ENCODE data around the gene GFOD1. TPM values are rescaled to one million over a fixed set of nuclear protein-coding genes. Genes with fewer than 3 reads are reported as not detected.
"Not testable (repeated sequence)": the region's sequence is repeated elsewhere in the genome, so short reads cannot be mapped to it uniquely, and the experiment has no call there.

The GFOD1 gene
- total RNA-seq, 1 donor from 2014 or later: 8.4 TPM

DNA sequence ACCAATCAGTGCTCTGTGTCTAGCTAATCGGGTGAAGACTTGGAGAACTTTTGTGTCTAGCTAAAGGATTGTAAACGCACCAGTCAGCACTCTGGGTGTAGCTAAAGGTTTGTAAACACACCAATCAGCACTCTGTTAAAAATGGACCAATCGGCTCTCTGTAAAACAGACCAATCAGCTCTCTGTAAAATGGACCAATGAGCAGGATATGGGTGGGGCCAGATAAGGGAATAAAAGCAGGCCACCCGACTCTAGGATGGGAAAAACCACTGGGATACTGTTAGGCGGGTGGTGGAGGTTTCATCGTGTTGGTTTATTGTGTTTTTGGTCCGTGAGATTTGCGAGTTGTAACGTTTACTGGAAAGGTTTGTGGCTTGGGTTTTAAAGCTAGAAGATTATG, 25.5 kb upstream of the GFOD1 start:
- Mint-ChIP-seq H3K4me3 (no peak overlapping the region), H3K27ac (no peak overlapping the region), H3K36me3 (ENCODE audit: low read depth) (no peaks in the 10 kb centered on the region), H3K4me1 (no peaks in the 10 kb centered on the region), H3K27me3 (no peaks in the 10 kb centered on the region), H3K9me3 (no peaks in the 10 kb centered on the region)
- CTCF ChIA-PET: no interaction called here
- TF ChIP-seq, protein P1, sequence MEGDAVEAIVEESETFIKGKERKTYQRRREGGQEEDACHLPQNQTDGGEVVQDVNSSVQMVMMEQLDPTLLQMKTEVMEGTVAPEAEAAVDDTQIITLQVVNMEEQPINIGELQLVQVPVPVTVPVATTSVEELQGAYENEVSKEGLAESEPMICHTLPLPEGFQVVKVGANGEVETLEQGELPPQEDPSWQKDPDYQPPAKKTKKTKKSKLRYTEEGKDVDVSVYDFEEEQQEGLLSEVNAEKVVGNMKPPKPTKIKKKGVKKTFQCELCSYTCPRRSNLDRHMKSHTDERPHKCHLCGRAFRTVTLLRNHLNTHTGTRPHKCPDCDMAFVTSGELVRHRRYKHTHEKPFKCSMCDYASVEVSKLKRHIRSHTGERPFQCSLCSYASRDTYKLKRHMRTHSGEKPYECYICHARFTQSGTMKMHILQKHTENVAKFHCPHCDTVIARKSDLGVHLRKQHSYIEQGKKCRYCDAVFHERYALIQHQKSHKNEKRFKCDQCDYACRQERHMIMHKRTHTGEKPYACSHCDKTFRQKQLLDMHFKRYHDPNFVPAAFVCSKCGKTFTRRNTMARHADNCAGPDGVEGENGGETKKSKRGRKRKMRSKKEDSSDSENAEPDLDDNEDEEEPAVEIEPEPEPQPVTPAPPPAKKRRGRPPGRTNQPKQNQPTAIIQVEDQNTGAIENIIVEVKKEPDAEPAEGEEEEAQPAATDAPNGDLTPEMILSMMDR (IDR thresholded peaks at IDR 0.05): no peak
- ATAC-seq (ENCODE audit: low read depth): no peak
- intact Hi-C loops (cut with micrococcal nuclease): no loop called here
- POLR2A ChIA-PET: no interaction called here
- DNase-seq: no peak

DNA sequence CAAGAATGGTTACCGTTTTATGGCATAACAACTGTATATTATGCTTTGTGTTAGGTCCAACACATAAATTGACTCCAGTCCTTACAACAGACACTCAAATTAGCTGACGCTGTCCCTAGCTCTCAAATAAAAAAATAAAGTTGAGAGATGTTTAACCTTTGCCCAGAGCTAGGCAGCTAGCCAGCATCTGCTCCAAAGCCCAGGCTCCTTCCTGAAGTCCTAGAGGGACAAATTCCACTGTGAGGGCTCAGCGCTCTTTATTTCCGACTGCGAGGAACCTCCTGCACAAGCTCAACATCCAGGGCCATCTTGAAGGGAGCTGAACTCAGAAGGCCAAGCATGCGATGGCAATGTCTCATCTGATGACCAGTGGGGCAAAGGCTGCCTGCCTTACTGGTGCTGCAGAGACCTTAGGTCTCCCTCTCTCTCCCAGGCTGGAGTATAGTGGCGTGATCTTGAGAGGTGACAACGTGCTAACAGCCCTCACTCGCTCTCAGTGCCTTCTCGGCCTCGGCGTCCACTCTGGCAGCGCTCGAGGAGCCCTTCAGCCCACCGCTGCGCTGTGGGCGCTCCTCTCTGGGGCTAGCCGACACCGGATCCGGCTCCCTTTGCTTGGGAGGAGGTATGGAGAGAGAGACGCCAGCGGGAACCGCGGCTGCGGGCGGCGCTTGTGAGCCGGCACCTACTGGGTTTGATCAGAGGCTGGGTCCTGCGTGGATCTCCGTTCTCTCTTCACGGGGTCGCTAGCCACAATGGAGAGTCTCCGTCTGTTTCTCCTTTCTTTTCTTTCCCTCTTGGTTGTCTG, 24.7 kb upstream of the GFOD1 start:
- Mint-ChIP-seq H3K27ac (no peak overlapping the region), H3K4me3 (no peak overlapping the region), H3K9me3 (no peaks in the 10 kb centered on the region), H3K4me1 (no peaks in the 10 kb centered on the region), H3K36me3 (ENCODE audit: low read depth) (no peaks in the 10 kb centered on the region), H3K27me3 (no peaks in the 10 kb centered on the region)
- ATAC-seq (ENCODE audit: low read depth) (no peak), DNase-seq (no peak)
- intact Hi-C loops (cut with micrococcal nuclease): no loop called here
- TF ChIP-seq, protein P1 (IDR thresholded peaks at IDR 0.05): no peak
- ChIA-PET POLR2A (no interaction called here), CTCF (no interaction called here)

DNA sequence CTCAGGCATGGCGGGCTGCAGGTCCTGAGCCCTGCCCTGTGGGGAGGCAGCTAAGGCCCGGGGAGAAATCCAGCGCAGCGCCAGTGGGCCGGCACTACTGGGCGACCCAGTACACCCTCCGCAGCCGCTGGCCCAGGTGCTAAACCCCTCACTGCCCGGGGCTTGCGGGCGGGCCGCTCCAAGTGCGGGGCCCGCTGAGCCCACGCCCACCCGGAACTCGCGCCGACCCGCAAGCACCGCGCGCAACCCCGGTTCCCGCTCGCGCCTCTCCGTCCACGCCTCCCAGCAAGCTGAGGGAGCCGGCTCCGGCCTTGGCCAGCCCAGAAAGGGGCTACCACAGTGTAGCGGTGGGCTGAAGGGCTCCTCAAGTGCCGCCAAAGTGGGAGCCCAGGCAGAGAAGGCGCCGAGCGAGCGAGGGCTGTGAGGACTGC, 23.8 kb upstream of the GFOD1 start:
- H3K27ac Mint-ChIP-seq; H3K36me3 Mint-ChIP-seq (ENCODE audit: low read depth); POLR2A ChIA-PET; H3K4me3 Mint-ChIP-seq; intact Hi-C loops (cut with micrococcal nuclease); CTCF ChIA-PET; H3K27me3 Mint-ChIP-seq; H3K4me1 Mint-ChIP-seq; DNase-seq; H3K9me3 Mint-ChIP-seq; ATAC-seq (ENCODE audit: low read depth): not testable (repeated sequence)

DNA sequence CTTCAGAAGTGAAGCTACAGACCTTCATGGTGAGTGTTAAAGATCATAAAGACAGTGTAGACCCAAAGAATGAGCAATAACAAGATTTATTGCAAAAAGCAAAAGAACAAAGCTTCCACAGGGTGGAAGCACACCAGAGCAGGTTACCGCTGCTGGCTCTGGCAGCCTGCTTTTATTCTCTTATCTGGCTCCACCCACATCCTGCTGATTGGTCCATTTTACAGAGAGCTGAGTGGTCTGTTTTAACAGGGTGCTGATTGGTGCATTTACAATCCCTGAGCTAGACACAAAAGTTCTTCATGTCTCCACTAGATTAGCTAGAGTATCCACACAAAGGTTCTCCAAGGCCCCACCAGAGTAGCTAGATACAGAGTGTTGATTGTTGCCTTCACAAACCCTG, 23.0 kb upstream of the GFOD1 start:
- CTCF ChIA-PET; H3K9me3 Mint-ChIP-seq; H3K36me3 Mint-ChIP-seq (ENCODE audit: low read depth); H3K4me3 Mint-ChIP-seq; H3K27ac Mint-ChIP-seq; H3K4me1 Mint-ChIP-seq; DNase-seq; intact Hi-C loops (cut with micrococcal nuclease); POLR2A ChIA-PET; H3K27me3 Mint-ChIP-seq; ATAC-seq (ENCODE audit: low read depth): not testable (repeated sequence)

DNA sequence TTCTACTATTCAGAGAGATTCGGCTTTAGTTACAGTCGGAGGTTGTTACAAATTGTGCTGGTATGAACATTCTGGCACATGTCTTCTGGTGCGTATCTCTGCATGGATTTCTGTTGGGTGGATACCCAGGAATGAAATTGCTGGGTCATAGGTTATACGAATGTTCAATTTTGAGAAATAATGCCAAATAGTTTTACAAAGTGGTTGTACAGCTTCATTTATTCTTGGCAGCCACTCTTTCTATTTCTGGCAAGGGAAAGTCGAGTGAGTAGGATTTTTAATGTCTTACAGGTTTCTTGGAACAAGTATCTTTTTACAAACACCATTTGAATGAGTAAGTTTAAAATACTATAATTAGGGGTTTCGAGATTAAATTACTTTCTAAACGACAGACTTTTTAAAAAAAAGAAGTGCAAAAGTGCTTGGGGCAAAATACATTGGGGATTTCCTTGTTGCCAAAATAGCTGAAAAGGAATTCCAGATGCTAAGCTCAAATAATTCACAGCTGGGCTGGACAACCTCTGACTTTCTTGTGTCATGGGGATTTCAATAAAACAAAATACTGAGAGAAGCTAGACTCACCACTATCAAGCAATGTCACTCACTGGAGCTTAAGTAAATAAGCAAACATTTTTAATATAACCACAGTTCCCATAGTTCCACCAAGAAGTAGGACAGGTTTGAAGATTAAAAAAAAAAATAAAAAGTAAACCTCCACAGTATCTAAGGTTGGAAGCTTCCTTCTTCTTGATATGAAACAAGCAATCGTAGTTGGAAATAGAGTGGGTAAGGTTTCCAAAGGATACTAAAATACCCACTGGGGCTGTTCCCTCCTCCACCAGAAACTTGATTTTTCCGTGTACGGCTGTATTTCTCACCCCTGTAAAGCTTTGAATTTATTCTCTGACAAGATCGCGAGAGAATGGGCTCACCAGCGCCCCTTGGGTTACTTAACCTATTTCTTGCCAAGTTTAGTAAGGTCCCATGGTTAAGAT, 21.6 kb upstream of the GFOD1 start:
- no peak overlapping the region for H3K4me3 Mint-ChIP-seq
- H3K9me3 Mint-ChIP-seq: no peaks in the 10 kb centered on the region
- DNase-seq (no peak), ATAC-seq (ENCODE audit: low read depth) (no peak)
- no peaks in the 10 kb centered on the region for H3K4me1 Mint-ChIP-seq
- H3K36me3 Mint-ChIP-seq (ENCODE audit: low read depth): no peaks in the 10 kb centered on the region
- no peaks in the 10 kb centered on the region for H3K27me3 Mint-ChIP-seq
- H3K27ac Mint-ChIP-seq: no peak overlapping the region
- TF ChIP-seq, protein P1 (IDR thresholded peaks at IDR 0.05): no peak
- CTCF ChIA-PET: no interaction called here
- POLR2A ChIA-PET: interaction anchor here (0.6 kb wide), 2 partner anchors 30 to 34 kb away, joined by 3 to 6 read pairs; no protein-coding TSS in a partner anchor
- intact Hi-C loops (cut with micrococcal nuclease): no loop called here

DNA sequence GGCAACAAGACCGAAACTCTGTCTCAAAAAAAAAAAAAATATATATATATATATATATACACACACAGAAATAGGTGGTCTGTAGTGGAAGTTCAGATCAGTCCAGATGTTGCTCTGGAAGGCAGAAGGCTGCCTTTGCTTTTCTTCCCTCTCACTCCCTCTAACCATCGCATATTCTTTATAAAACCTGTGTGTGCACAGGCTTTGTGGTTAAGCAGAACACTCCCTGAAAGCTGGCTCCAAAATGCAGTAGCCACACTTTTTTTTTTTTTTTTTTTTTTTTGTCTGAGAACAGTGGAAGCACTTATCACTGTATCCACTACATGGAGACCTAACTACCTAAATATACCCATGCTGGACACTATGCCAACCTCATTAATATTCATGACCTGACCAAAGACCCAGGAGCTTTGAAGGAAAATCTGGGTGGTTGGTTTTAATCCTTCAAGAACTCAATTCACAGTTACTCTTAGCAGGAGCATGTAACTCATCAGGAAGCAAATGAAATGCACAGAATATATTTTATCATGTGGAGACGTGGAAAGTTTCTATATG, 20.0 kb upstream of the GFOD1 start:
- intact Hi-C loops (cut with micrococcal nuclease): no loop called here
- Mint-ChIP-seq H3K4me1 (no peaks in the 10 kb centered on the region), H3K4me3 (no peak overlapping the region), H3K9me3 (no peaks in the 10 kb centered on the region), H3K27ac (no peak overlapping the region), H3K36me3 (ENCODE audit: low read depth) (no peaks in the 10 kb centered on the region), H3K27me3 (no peaks in the 10 kb centered on the region)
- ChIA-PET POLR2A (no interaction called here), CTCF (no interaction called here)
- DNase-seq (no peak), ATAC-seq (ENCODE audit: low read depth) (no peak)
- TF ChIP-seq, protein P1 (IDR thresholded peaks at IDR 0.05): no peak
